HG02763 (cell line): ENCODE measurements around the gene SACS.
"Not testable (repeated sequence)": the region's sequence is repeated elsewhere in the genome, so short reads cannot be mapped to it uniquely, and the experiment has no call there.

Experiments
- ATAC-seq: cut with Tn5 transposase; IDR thresholded peaks from one replicate; pipeline ENCODE4 v1.9.1; 2021; ENCODE audit warnings: mild to moderate bottlenecking, moderate library complexity; ENCODE audit not compliant: unreplicated experiment

The SACS gene

GRCh38 chr13:23418776-23419683 lies 14.5 kb downstream of the SACS start:
- no peak for ATAC-seq

GRCh38 chr13:23414682-23415081 lies 18.8 kb downstream of the SACS start:
- no peak for ATAC-seq

GRCh38 chr13:23411706-23412105 lies 21.8 kb downstream of the SACS start:
- ATAC-seq: no peak

GRCh38 chr13:23411220-23411619 lies 22.3 kb downstream of the SACS start:
- ATAC-seq: no peak

GRCh38 chr13:23408026-23408425 lies 25.5 kb downstream of the SACS start:
- no peak for ATAC-seq

GRCh38 chr13:23401156-23401555 lies 32.3 kb downstream of the SACS start:
- not testable (repeated sequence) for ATAC-seq

GRCh38 chr13:23399347-23399746 lies 34.2 kb downstream of the SACS start:
- ATAC-seq: no peak

- no peak for ATAC-seq
Observed at GRCh38 chr13:23394821-23395220, 38.7 kb downstream of the SACS start.

- ATAC-seq: no peak
Observed at GRCh38 chr13:23392925-23393645, 40.4 kb downstream of the SACS start.

GRCh38 chr13:23392313-23392712 lies 41.2 kb downstream of the SACS start:
- ATAC-seq: no peak

- ATAC-seq: no peak
Observed at GRCh38 chr13:23391752-23392151, 41.8 kb downstream of the SACS start.

GRCh38 chr13:23386533-23386932 lies 47.0 kb downstream of the SACS start:
- peak; percentile 59 for ATAC-seq

- ATAC-seq: no peak
Observed at GRCh38 chr13:23385931-23386330, 47.6 kb downstream of the SACS start.

- peak; percentile 82 for ATAC-seq
Observed at GRCh38 chr13:23384111-23384510, 49.4 kb downstream of the SACS start.

- no peak for ATAC-seq
Observed at GRCh38 chr13:23383151-23383550, 50.4 kb downstream of the SACS start.

- ATAC-seq: no peak
Observed at GRCh38 chr13:23381866-23382265, 51.6 kb downstream of the SACS start.

GRCh38 chr13:23380534-23380933 lies 53.0 kb downstream of the SACS start:
- ATAC-seq: no peak

- no peak for ATAC-seq
Observed at GRCh38 chr13:23377983-23378632, 55.4 kb downstream of the SACS start.

GRCh38 chr13:23377579-23377978 lies 55.9 kb downstream of the SACS start:
- no peak for ATAC-seq

GRCh38 chr13:23375001-23375971 lies 58.2 kb downstream of the SACS start:
- ATAC-seq: peak; percentile 87
